OCI-LY7 (cell line): ENCODE measurements around the gene LAIR2. TPM values are rescaled to one million over a fixed set of nuclear protein-coding genes. Genes with fewer than 3 reads are reported as not detected.

Source experiments
- BruUV-seq: library from RNA; stranded (reverse); fragments of 400-500 nt; replicated peaks from 2 replicates; lab custom pipeline; 2021; lab: Mats Ljungman, UMichigan
- CTCF ChIA-PET: fragments of 300-600 bp; sonication (Branson Sonifier 250); formaldehyde crosslinking; loops from one replicate; lab custom pipeline; 2022; ENCODE audit warnings: antibody characterized with exemption; ENCODE audit not compliant: unreplicated experiment; lab: Charles Lee
- POLR2A ChIA-PET: fragments of 300-600 bp; sonication (Branson Sonifier 250); formaldehyde crosslinking; loops from one replicate; lab custom pipeline; 2022; ENCODE audit warnings: antibody characterized with exemption; lab: Charles Lee
- DNase-seq: peaks from one replicate; pipeline ENCODE4 v3.0.0-alpha.2; 2015; ENCODE audit warnings: low spot score
- H2AFZ ChIP-seq: fragments of 200-600 bp; sonication (generic), shearing (Covaris generic); 2 replicates; pipeline ENCODE4 v1.6.1; 2014; ENCODE audit warnings: mild to moderate bottlenecking, antibody characterized with exemption, low read length, moderate library complexity
- H3K27ac ChIP-seq: fragments of 200-600 bp; sonication (generic); 2 replicates; pipeline ENCODE4 v1.5.1; 2014; ENCODE audit warnings: mixed run types, low read depth, mild to moderate bottlenecking, moderate library complexity, low read length, inconsistent platforms; ENCODE audit not compliant: poor library complexity, severe bottlenecking
- H3K36me3 ChIP-seq: fragments of 200-600 bp; sonication (generic); 2 replicates; pipeline ENCODE4 v1.6.1; 2014; ENCODE audit warnings: mild to moderate bottlenecking, antibody characterized with exemption, low read length, moderate library complexity, mixed read lengths; ENCODE audit not compliant: insufficient read depth
- H3K4me1 ChIP-seq: fragments of 200-600 bp; sonication (generic); 2 replicates; pipeline ENCODE4 v1.5.1; 2014; ENCODE audit warnings: mild to moderate bottlenecking, low read length; ENCODE audit not compliant: insufficient read depth, poor library complexity, severe bottlenecking
- H3K4me2 ChIP-seq: fragments of 200-600 bp; sonication (generic); 2 replicates; pipeline ENCODE4 v1.6.1; 2014; ENCODE audit warnings: mild to moderate bottlenecking, low read length
- H3K4me3 ChIP-seq: fragments of 200-600 bp; sonication (generic); 2 replicates; pipeline ENCODE4 v1.5.1; 2014; ENCODE audit warnings: mild to moderate bottlenecking, low read depth, low read length; ENCODE audit not compliant: poor library complexity, severe bottlenecking
- H3K79me2 ChIP-seq: fragments of 200-600 bp; sonication (generic); 2 replicates; pipeline ENCODE4 v1.6.1; 2016; ENCODE audit warnings: low read depth, mild to moderate bottlenecking, low read length, moderate library complexity, mixed read lengths; ENCODE audit not compliant: insufficient read depth
- H3K9me2 ChIP-seq: fragments of 200-600 bp; sonication (generic); 2 replicates; pipeline ENCODE4 v1.6.1; 2016; ENCODE audit warnings: mild to moderate bottlenecking, low read length, mixed read lengths; ENCODE audit not compliant: insufficient read depth
- H3K9me3 ChIP-seq: fragments of 200-600 bp; sonication (generic); 2 replicates; pipeline ENCODE4 v1.6.1; 2014; ENCODE audit warnings: mild to moderate bottlenecking, mixed run types, low read length, mixed read lengths
- H4K20me1 ChIP-seq: fragments of 200-600 bp; sonication (generic); 2 replicates; pipeline ENCODE4 v1.6.1; 2014; ENCODE audit warnings: mild to moderate bottlenecking, antibody characterized with exemption, low read length, moderate library complexity, mixed read lengths; ENCODE audit not compliant: insufficient read depth
- EZH2phosphoT487 ChIP-seq: fragments of 200-600 bp; sonication (generic); IDR thresholded peaks from 2 replicates; pipeline ENCODE4 v1.6.1; 2018; ENCODE audit warnings: low read depth, borderline replicate concordance, mild to moderate bottlenecking, mixed run types, antibody characterized with exemption, low read length, moderate library complexity, mixed read lengths
- intact Hi-C: fragments of 100-400 bp; cut with micrococcal nuclease; formaldehyde crosslinking; loops from one replicate; pipeline ENCODE4 v1.10.0; 2022; ENCODE audit not compliant: unreplicated experiment
- total RNA-seq, 2 experiments: library from RNA; depleted of rRNA in 1 of 2; stranded (reverse); fragments of >200 nt in 1 of 2; shearing (Covaris generic) in 1 of 2; gene quantifications; 2 replicates each; pipeline ENCODE4 v1.2.3, GENCODE V29; 2014 to 2022
- TF ChIP-seq, protein P1 (sequence below): fragments of 200-600 bp; sonication (generic); conservative IDR thresholded peaks from 2 replicates; pipeline ENCODE4 v1.5.1; 2014; ENCODE audit warnings: mild to moderate bottlenecking, antibody characterized with exemption, low read length, moderate library complexity, mixed read lengths

Gene LAIR2
- total RNA-seq, 2 experiments from 2014 or later, result not detected

DNA sequence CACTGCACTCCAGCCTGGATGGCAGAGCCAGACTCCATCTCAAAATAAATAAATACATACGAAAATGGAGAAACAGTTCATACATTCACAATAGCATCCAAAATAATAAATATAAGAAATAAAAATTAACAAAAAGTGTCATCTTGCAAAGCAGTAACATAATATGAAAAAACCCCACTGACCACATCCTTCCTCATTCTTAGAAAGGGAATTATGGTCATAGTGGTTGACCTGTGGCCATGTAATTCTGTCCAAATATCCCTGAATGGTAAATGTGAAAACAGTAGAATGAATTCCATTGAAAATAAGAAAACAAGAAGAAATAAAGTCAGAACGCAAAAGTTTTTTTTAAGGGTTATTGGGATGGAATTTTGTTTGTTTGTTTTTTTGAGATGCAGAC is 22.6 kb upstream of the LAIR2 start:
- ChIA-PET CTCF (no interaction called here), POLR2A (no interaction called here)
- Histone ChIP-seq H4K20me1 (no peaks in the 10 kb centered on the region; the same call in 1 of the 2 replicates), H3K27ac (no peak overlapping the region), H3K4me1 (no peaks in the 10 kb centered on the region), H2AFZ (no peak overlapping the region), H3K9me2 (no peaks in the 10 kb centered on the region), H3K4me3 (no peak overlapping the region), H3K4me2 (no peak overlapping the region), H3K9me3 (no peaks in the 10 kb centered on the region), H3K36me3 (no peaks in the 10 kb centered on the region), H3K79me2 (no peaks in the 10 kb centered on the region)
- intact Hi-C loops, result no loop called here
- no peak for DNase-seq
- no TSS peak for BruUV-seq
- no peak for TF ChIP-seq EZH2phosphoT487
- TF ChIP-seq, protein P1, sequence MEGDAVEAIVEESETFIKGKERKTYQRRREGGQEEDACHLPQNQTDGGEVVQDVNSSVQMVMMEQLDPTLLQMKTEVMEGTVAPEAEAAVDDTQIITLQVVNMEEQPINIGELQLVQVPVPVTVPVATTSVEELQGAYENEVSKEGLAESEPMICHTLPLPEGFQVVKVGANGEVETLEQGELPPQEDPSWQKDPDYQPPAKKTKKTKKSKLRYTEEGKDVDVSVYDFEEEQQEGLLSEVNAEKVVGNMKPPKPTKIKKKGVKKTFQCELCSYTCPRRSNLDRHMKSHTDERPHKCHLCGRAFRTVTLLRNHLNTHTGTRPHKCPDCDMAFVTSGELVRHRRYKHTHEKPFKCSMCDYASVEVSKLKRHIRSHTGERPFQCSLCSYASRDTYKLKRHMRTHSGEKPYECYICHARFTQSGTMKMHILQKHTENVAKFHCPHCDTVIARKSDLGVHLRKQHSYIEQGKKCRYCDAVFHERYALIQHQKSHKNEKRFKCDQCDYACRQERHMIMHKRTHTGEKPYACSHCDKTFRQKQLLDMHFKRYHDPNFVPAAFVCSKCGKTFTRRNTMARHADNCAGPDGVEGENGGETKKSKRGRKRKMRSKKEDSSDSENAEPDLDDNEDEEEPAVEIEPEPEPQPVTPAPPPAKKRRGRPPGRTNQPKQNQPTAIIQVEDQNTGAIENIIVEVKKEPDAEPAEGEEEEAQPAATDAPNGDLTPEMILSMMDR, result no peak

- TF ChIP-seq EZH2phosphoT487, result no peak
- TF ChIP-seq, protein P1, result peak; percentile 86
- no peaks in the 10 kb centered on the region for H3K36me3 ChIP-seq
- ChIA-PET CTCF (interaction anchor here (0.7 kb wide), 1 partner anchor 725 kb away, joined by 6 read pairs; no protein-coding TSS in a partner anchor), POLR2A (interaction anchor here (0.7 kb wide), 1 partner anchor 33 kb away, joined by 11 read pairs; no protein-coding TSS in a partner anchor)
- no peaks in the 10 kb centered on the region for H3K9me2 ChIP-seq
- DNase-seq, result peak; percentile 61
- no peak overlapping the region for H3K4me2 ChIP-seq
- intact Hi-C loops, result loop anchor here (1.0 kb wide), 1 partner anchor 195 kb away; no protein-coding TSS in a partner anchor
- no peaks in the 10 kb centered on the region; the same call in 1 of the 2 replicates for H4K20me1 ChIP-seq
- H3K9me3 ChIP-seq, result no peaks in the 10 kb centered on the region
- H3K4me1 ChIP-seq, result no peaks in the 10 kb centered on the region
- BruUV-seq, result no TSS peak
- H2AFZ ChIP-seq, result no peak overlapping the region
- H3K27ac ChIP-seq, result no peak overlapping the region
- no peak overlapping the region for H3K4me3 ChIP-seq
- H3K79me2 ChIP-seq, result no peaks in the 10 kb centered on the region
Measured at GRCh38 chr19:54481326-54481930, 21.2 kb upstream of the LAIR2 start.

GRCh38 chr19:54482889-54483288 is 19.7 kb upstream of the LAIR2 start:
- no peak overlapping the region for H2AFZ ChIP-seq
- no peaks in the 10 kb centered on the region for H3K4me1 ChIP-seq
- H4K20me1 ChIP-seq, result no peaks in the 10 kb centered on the region; the same call in 1 of the 2 replicates
- no peaks in the 10 kb centered on the region for H3K79me2 ChIP-seq
- H3K36me3 ChIP-seq, result no peaks in the 10 kb centered on the region
- BruUV-seq, result no TSS peak
- CTCF ChIA-PET, result no interaction called here
- H3K9me2 ChIP-seq, result no peaks in the 10 kb centered on the region
- POLR2A ChIA-PET, result no interaction called here
- H3K27ac ChIP-seq, result no peak overlapping the region
- intact Hi-C loops, result no loop called here
- DNase-seq, result no peak
- TF ChIP-seq EZH2phosphoT487, result no peak
- TF ChIP-seq, protein P1, result no peak
- H3K4me2 ChIP-seq, result no peak overlapping the region
- no peak overlapping the region for H3K4me3 ChIP-seq
- no peaks in the 10 kb centered on the region for H3K9me3 ChIP-seq
